ENCODE data around the gene TMCC1. TPM values are rescaled to one million over a fixed set of nuclear protein-coding genes. Genes with fewer than 3 reads are reported as not detected.

TMCC1 gene
- total RNA-seq, 1 donor from 2014 or later: 11.5 TPM

DNA sequence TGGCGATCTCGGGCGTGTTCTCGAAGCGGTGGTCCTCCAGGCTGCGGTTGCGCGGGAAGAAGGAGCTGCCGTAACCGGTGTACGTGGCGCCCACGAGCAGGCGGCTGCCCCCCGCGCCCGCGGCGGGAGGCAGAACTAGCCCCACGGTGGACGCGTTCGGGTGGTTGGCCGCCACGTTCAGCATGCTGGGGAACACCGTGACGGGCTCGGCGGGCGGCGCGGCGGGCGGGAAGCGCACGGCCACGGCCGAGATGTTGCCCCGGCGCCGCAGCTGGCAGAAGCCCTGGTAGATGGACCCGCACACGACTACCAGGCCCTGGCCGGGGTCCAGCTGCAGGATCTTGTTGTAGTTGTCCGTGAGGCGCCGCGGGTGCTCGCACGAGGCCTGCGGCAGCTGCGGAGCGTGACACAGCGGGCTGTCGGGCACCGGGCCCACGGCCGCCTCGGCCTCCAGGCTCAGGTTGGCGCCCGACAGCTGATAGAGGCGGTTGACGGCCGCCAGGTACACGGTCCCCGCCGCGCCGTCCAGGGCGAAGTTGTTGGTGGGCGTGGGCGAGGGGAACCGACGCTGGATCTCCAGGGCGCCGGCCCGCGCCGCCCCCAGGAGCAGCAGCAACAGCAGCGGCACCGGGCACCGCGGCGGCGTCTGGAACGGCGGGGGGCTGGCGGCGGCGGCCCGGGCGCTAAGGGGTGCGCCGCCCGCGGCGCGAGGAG is 287.4 kb downstream of the TMCC1 start:
- peak in 1 of 2 donors; percentile 80 for DNase-seq (ENCODE audit: low spot score in 2 of 2)
- H3K4me1 ChIP-seq: peaks cover 26 to 61% of the 10 kb centered on the region in 2 donors
- intact Hi-C loops (cut with DNase I): loop anchor here (2.0 kb wide), 2 partner anchors 45 to 115 kb away; no protein-coding TSS in a partner anchor
- no peaks in the 10 kb centered on the region for H3K9me3 ChIP-seq
- H3K27me3 ChIP-seq: no peaks in the 10 kb centered on the region
- peak overlapping the region; percentile 83 to 93 for H3K27ac ChIP-seq
- H3K4me3 ChIP-seq: peak overlapping the region; percentile 84 to 90
- H3K36me3 ChIP-seq: no peaks in the 10 kb centered on the region
- TF ChIP-seq, protein P1, sequence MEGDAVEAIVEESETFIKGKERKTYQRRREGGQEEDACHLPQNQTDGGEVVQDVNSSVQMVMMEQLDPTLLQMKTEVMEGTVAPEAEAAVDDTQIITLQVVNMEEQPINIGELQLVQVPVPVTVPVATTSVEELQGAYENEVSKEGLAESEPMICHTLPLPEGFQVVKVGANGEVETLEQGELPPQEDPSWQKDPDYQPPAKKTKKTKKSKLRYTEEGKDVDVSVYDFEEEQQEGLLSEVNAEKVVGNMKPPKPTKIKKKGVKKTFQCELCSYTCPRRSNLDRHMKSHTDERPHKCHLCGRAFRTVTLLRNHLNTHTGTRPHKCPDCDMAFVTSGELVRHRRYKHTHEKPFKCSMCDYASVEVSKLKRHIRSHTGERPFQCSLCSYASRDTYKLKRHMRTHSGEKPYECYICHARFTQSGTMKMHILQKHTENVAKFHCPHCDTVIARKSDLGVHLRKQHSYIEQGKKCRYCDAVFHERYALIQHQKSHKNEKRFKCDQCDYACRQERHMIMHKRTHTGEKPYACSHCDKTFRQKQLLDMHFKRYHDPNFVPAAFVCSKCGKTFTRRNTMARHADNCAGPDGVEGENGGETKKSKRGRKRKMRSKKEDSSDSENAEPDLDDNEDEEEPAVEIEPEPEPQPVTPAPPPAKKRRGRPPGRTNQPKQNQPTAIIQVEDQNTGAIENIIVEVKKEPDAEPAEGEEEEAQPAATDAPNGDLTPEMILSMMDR (IDR thresholded peaks at IDR 0.05): no peak

DNA sequence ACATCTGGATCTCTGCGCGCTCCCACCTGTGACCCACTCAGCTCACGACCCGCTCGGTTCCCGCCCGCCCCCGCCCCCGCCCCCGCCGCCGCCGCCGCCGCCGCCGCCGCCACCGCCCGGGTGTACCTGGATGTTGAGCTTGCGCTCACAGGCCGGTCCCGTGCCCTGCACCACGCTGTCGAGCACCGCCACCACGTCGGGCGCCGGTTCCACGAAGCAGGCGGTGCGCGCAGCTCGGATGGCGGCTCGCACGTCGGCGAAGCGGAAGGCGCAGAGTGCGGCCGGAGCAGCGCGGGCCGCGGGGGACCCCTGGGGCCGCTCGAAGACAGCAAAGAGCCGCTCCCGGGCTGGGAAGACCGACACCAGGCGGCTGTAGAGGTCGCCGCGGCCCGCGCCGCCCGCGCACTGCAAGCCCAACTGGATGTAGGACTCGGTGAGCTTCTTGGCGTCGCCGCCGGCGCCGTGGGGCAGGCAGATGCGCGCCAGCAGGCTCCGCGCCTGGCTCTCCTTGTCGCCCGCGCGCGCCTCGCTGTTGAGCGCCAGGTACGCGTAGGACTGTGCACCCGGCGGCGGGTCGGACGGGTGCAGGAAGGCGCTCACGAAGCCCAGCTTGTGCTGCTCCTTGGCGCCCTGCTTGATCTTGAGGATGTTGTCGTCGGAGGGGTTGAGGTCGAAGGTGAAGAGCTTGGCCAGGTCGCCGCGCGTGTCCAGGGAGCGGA is 288.1 kb downstream of the TMCC1 start:
- Histone ChIP-seq H3K4me3 (peak overlapping the region; percentile 84 to 90), H3K27ac (peak overlapping the region; percentile 83 to 93), H3K36me3 (no peaks in the 10 kb centered on the region), H3K4me1 (peaks cover 26 to 65% of the 10 kb centered on the region in 2 donors), H3K9me3 (no peaks in the 10 kb centered on the region), H3K27me3 (no peaks in the 10 kb centered on the region)
- DNase-seq (ENCODE audit: low spot score in 2 of 2): peak in 1 of 2 donors; percentile 82
- intact Hi-C loops (cut with DNase I): loop anchor here (2.0 kb wide), 1 partner anchor 45 kb away; no protein-coding TSS in a partner anchor
- TF ChIP-seq, protein P1 (IDR thresholded peaks at IDR 0.05): peak in 2 of 3 experiments; percentile 7 to 25

DNA sequence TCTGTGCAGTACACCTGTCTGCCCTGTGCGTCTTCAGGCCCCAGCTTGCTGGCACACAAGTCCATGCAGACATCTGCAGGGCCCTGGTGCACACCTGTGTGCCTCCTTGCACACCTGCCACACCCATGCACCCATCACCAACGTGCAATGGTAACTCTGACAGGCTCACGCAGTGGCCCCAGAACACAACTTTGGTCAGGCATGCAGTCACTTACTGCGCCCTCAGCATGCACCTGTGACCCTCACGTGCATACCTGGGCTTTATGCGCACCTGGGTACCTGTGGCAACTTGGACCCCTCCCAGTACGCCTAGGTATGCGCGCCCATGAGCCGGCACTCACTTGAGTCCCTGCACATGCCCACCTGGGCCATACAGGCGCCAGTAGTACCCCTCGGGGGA is 288.7 kb downstream of the TMCC1 start:
- no peaks in the 10 kb centered on the region for H3K27me3 ChIP-seq
- TF ChIP-seq, protein P1 (IDR thresholded peaks at IDR 0.05): no peak
- H3K36me3 ChIP-seq: no peaks in the 10 kb centered on the region
- peak overlapping the region; percentile 83 to 93 for H3K27ac ChIP-seq
- intact Hi-C loops (cut with DNase I): loop anchor here (1.0 to 2.0 kb wide), 2 partner anchors 8 to 44 kb away; no protein-coding TSS in a partner anchor
- peaks cover 21 to 64% of the 10 kb centered on the region in 2 donors for H3K4me1 ChIP-seq
- H3K9me3 ChIP-seq: no peaks in the 10 kb centered on the region
- no peak for DNase-seq (ENCODE audit: low spot score in 2 of 2)
- peak overlapping the region; percentile 84 to 90 for H3K4me3 ChIP-seq

DNA sequence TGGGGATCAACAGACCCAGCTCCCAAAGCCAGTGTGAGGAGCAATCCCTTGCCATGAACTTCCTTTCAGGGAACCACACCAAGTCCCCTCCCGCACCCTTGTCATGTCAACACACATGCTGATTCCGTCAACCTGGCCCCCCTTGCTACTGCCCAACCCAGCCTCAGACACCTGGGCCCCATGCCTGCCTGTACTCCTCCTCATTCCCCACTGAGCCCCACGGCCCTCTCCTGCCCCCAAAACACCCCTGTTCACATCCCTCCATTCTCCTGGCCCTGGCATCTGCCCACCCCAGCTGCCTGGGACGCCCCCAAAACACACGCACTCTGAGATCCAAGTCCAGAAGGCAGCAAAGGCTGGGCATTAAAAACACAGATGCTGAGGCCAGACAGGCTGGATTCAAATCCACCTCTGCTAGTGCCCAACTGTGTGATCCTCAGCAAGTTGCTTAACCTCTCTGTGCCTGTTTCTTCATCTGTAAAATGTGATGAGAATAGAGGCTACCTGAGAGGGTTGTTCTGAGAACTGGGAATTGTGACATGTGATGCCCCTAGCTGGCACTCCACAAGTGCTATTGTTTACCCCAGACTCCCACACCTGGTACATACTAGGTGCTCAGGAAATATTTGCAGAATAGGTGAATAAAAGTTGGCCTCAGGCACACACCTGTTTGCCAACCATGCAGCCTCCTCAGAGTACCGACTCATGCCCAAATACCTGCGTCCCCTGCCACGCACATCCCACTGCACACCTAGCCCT is 289.3 kb downstream of the TMCC1 start:
- Histone ChIP-seq H3K27ac (peak overlapping the region; percentile 85 to 93), H3K9me3 (no peaks in the 10 kb centered on the region), H3K4me3 (peak overlapping the region; percentile 84 to 90), H3K36me3 (no peaks in the 10 kb centered on the region), H3K4me1 (peaks cover 21 to 59% of the 10 kb centered on the region in 2 donors), H3K27me3 (no peaks in the 10 kb centered on the region)
- TF ChIP-seq, protein P1 (IDR thresholded peaks at IDR 0.05): no peak
- no peak for DNase-seq (ENCODE audit: low spot score in 2 of 2)
- intact Hi-C loops (cut with DNase I): loop anchor here (1.0 to 2.0 kb wide), 3 partner anchors 8 to 43 kb away; no protein-coding TSS in a partner anchor

DNA sequence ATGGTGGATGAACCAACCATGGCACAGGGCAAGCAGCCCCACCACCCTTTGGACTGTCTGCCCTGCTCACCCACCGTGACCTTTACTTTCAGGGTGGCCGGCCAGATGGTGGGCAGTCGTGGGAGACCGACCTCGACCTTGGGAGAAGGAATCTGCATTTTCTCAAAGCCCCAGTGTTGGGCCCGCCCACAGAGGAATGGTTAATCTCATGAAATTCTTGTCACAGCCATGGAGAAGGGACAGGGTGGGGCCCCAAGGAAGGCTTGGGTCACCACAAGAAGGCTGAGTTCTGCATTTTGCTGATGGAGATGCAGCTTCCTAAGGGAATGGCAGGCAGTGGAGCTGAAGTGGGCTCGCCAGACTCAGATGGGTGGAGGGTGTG is 290.0 kb downstream of the TMCC1 start:
- Histone ChIP-seq H3K9me3 (no peaks in the 10 kb centered on the region), H3K27ac (peak overlapping the region; percentile 85 to 93), H3K4me3 (peak overlapping the region; percentile 84 to 90), H3K27me3 (no peaks in the 10 kb centered on the region), H3K36me3 (no peaks in the 10 kb centered on the region), H3K4me1 (peaks cover 23 to 59% of the 10 kb centered on the region in 2 donors)
- DNase-seq (ENCODE audit: low spot score in 2 of 2): no peak
- intact Hi-C loops (cut with DNase I): loop anchor here (1.0 kb wide), 1 partner anchor 23 kb away; no protein-coding TSS in a partner anchor
- TF ChIP-seq, protein P1 (IDR thresholded peaks at IDR 0.05): no peak
